K562 (cell line): ENCODE results near the gene TCF19. TPM values are rescaled to one million over a fixed set of nuclear protein-coding genes. Genes with fewer than 3 reads are reported as not detected.

Experiments used
- ATAC-seq: fragments of 200-7000 bp; cut with Tn5 transposase; 3 replicates; pipeline ENCODE4 v1.9.1; 2020; ENCODE audit warnings: moderate library complexity
- BruUV-seq: library from RNA; stranded (reverse); fragments of 400-500 nt; replicated peaks from 2 replicates; lab custom pipeline; 2021; lab: Mats Ljungman, UMichigan
- CTCF ChIA-PET: fragments of 300-600 bp; formaldehyde crosslinking; extraction: SDS; loops from one replicate; lab custom pipeline; 2021; ENCODE audit warnings: low intra/inter-chr PET ratio; lab: Yijun Ruan, JAX
- POLR2A ChIA-PET: fragments of 300-600, 350-650 bp; sonication (Branson Sonifier 250); formaldehyde crosslinking; extraction: SDS; loops from one replicate; lab custom pipeline; 2021; ENCODE audit warnings: antibody characterized with exemption, inconsistent platforms; lab: Yijun Ruan, JAX
- DNase-seq, 4 experiments: peaks; one replicate each; pipeline versions ENCODE4 v3.0.0 to v3.0.0-alpha.2; 2011 to 2018; ENCODE audit warnings: low spot score in 3 of 4, mixed read lengths in 3 of 4; ENCODE audit errors: extremely low read depth in 1 of 4
- FAIRE-seq: peaks from 2 replicates; lab custom pipeline; 2011; peaks lifted over from hg19 to GRCh38; lab: Jason Lieb, UNC
- H2AFZ ChIP-seq: 2 replicates; pipeline ENCODE4 v1.6.0; 2011; ENCODE audit warnings: low read depth, low read length, control low read depth, inconsistent platforms
- H3K27ac ChIP-seq: fragments of 200-600 bp; 3 replicates; pipeline ENCODE4 v1.8.0; 2011; ENCODE audit warnings: low read depth, mild to moderate bottlenecking, control low read depth, inconsistent platforms, low read length, moderate library complexity, mixed read lengths; ENCODE audit errors: extremely low read depth
- H3K27me3 ChIP-seq, 2 experiments: fragments of 300-600 bp in 1 of 2; 2 replicates in 1 of 2; 3 replicates in 1 of 2; pipeline versions ENCODE4 v1.6.0 to v1.8.0; 2011; ENCODE audit warnings: inconsistent platforms in 2 of 2, low read length in 2 of 2, mild to moderate bottlenecking in 1 of 2, mixed read lengths in 1 of 2, moderate library complexity in 1 of 2; ENCODE audit not compliant: control insufficient read depth in 2 of 2, insufficient read depth in 2 of 2
- H3K36me3 ChIP-seq: fragments of 300-600 bp; 3 replicates; pipeline ENCODE4 v1.8.0; 2011; ENCODE audit warnings: mild to moderate bottlenecking, low read length, inconsistent platforms; ENCODE audit not compliant: control insufficient read depth, insufficient read depth
- H3K4me1 ChIP-seq, 2 experiments: fragments of 200-600 bp in 1 of 2; replicated peaks in 1 of 2; 2 replicates in 1 of 2; 3 replicates in 1 of 2; pipeline versions ENCODE4 v1.5.1 to v1.8.0; 2011; ENCODE audit warnings: inconsistent platforms in 2 of 2, low read length in 2 of 2, mild to moderate bottlenecking in 1 of 2, mixed read lengths in 1 of 2, moderate library complexity in 1 of 2; ENCODE audit not compliant: control insufficient read depth in 2 of 2, insufficient read depth in 2 of 2
- H3K4me2 ChIP-seq: 2 replicates; pipeline ENCODE4 v1.6.1; 2011; ENCODE audit warnings: low read length, control low read depth, inconsistent platforms, mixed read lengths; ENCODE audit not compliant: insufficient read depth
- H3K4me3 ChIP-seq: fragments of 200-600 bp; sonication (generic), shearing (Covaris generic); 2 replicates; pipeline ENCODE4 v1.5.1; 2016; ENCODE audit warnings: control low read depth, inconsistent platforms
- H3K79me2 ChIP-seq: fragments of 200-600 bp; 3 replicates; pipeline ENCODE4 v1.8.0; 2011; ENCODE audit warnings: low read length, inconsistent platforms; ENCODE audit not compliant: control insufficient read depth, insufficient read depth
- H3K9ac ChIP-seq, 2 experiments: 2 replicates each; pipeline versions ENCODE4 v1.6.0 to v1.6.1; 2011; ENCODE audit warnings: low read depth in 2 of 2, low read length in 2 of 2, control low read depth in 1 of 2, inconsistent platforms in 1 of 2, mild to moderate bottlenecking in 1 of 2, mixed read lengths in 1 of 2; ENCODE audit not compliant: insufficient read depth in 1 of 2
- H3K9me1 ChIP-seq: one replicate; pipeline ENCODE4 v1.6.0; 2011; ENCODE audit warnings: inconsistent platforms, mild to moderate bottlenecking, low read length, moderate library complexity; ENCODE audit not compliant: control insufficient read depth, insufficient read depth
- H3K9me3 ChIP-seq: replicated peaks from 2 replicates; pipeline ENCODE4 v1.5.1; 2011; ENCODE audit warnings: low read depth, low read length, inconsistent platforms; ENCODE audit not compliant: control insufficient read depth, insufficient read depth
- H4K20me1 ChIP-seq: replicated peaks from 2 replicates; pipeline ENCODE4 v1.6.1; 2011; ENCODE audit warnings: low read length, inconsistent platforms, mixed read lengths; ENCODE audit not compliant: control insufficient read depth, insufficient read depth
- HDAC8 ChIP-seq: fragments of 450-650 bp; IDR thresholded peaks from 2 replicates; pipeline ENCODE4 v1.6.1; 2016; ENCODE audit warnings: mild to moderate bottlenecking, missing genetic modification characterization, moderate library complexity, missing compliant biosample characterization
- ILF3 ChIP-seq: fragments of 450-650 bp; IDR thresholded peaks from 2 replicates; pipeline ENCODE4 v1.6.1; 2018; ENCODE audit warnings: antibody characterized with exemption, mild to moderate bottlenecking, moderate library complexity, borderline replicate concordance
- L3MBTL2 ChIP-seq: fragments of 450-650 bp; IDR thresholded peaks from 2 replicates; pipeline ENCODE4 v1.6.1; 2016; ENCODE audit warnings: mild to moderate bottlenecking, moderate library complexity
- MAFG ChIP-seq: fragments of 450-650 bp; conservative IDR thresholded peaks from 2 replicates; pipeline ENCODE4 v1.6.1; 2016; ENCODE audit warnings: missing genetic modification characterization, missing compliant biosample characterization
- POLR2A ChIP-seq: fragments of 450-650 bp; conservative IDR thresholded peaks from 2 replicates; pipeline ENCODE4 v1.6.1; 2016
- POU5F1 ChIP-seq: fragments of 150-350 bp; IDR thresholded peaks from 2 replicates; pipeline ENCODE4 v1.6.1; 2014; ENCODE audit warnings: borderline replicate concordance, low read length, low read depth, mild to moderate bottlenecking; ENCODE audit not compliant: partially characterized antibody
- PRDM10 ChIP-seq: fragments of 450-650 bp; IDR thresholded peaks from 2 replicates; pipeline ENCODE4 v1.6.1; 2018; ENCODE audit not compliant: partially characterized antibody
- PRMT5 ChIP-seq: sonication (generic); formaldehyde crosslinking; IDR thresholded peaks from 2 replicates; pipeline ENCODE4 v1.5.0; 2020; ENCODE audit warnings: missing genetic modification reagents
- RBBP5 ChIP-seq: fragments of 200-600 bp; sonication (generic); IDR thresholded peaks from 2 replicates; pipeline ENCODE4 v1.6.1; 2012; ENCODE audit warnings: borderline replicate concordance, mild to moderate bottlenecking, low read length, control low read depth, inconsistent platforms; ENCODE audit not compliant: insufficient read depth, poor library complexity, severe bottlenecking
- RFX1 ChIP-seq: fragments of 450-650 bp; IDR thresholded peaks from 2 replicates; pipeline ENCODE4 v1.6.1; 2016; ENCODE audit warnings: mild to moderate bottlenecking, moderate library complexity
- ZNF316 ChIP-seq: fragments of 450-650 bp; IDR thresholded peaks from 2 replicates; pipeline ENCODE4 v1.6.1; 2016
- ZZZ3 ChIP-seq: fragments of 450-650 bp; IDR thresholded peaks from 2 replicates; pipeline ENCODE4 v1.6.1; 2016; ENCODE audit warnings: antibody characterized with exemption, mild to moderate bottlenecking, moderate library complexity
- WGBS: fragments of 100-300 bp; shearing (Covaris generic); methylation state at CpG from one replicate; pipeline ENCODE4 v1.1.6; 2016; ENCODE audit warnings: low coverage, mixed read lengths; ENCODE audit not compliant: insufficient coverage; ENCODE audit errors: missing lambda C conversion rate; 5-methylcytosine and 5-hydroxymethylcytosine counted together
- in situ Hi-C: fragments of 300-500 bp; cut with MboI; formaldehyde crosslinking; loops from 4 replicates; pipeline ENCODE4 v1.15.0; 2018; ENCODE audit warnings: inconsistent platforms, mixed read lengths
- intact Hi-C: fragments of 100-400 bp; cut with micrococcal nuclease; formaldehyde crosslinking; loops from 2 replicates; pipeline ENCODE4 v1.14.2; 2022
- polyA plus RNA-seq, 8 experiments: library from polyadenylated mRNA; depleted of rRNA in 4 of 8; stranded (reverse) in 5 of 8; unstranded in 3 of 8; fragments of >200 nt; fragmentation: Nextera tagmentation in 2 of 8; fragmentation: Illumina TruSeq in 1 of 8; extraction: Ambion mirVana in 2 of 8; extraction: Trizol in 1 of 8; gene quantifications; 2 replicates each; pipeline versions ENCODE4 v1.2.1 to v1.2.3, GENCODE V29; 2011 to 2014; ENCODE audit warnings: inconsistent platforms in 1 of 8, missing spikeins in 1 of 8
- total RNA-seq, 7 experiments: library from RNA; depleted of rRNA in 6 of 7; stranded (reverse); fragments of >200 nt in 6 of 7; fragmentation: Illumina TruSeq in 2 of 7; extraction: Trizol in 2 of 7; gene quantifications; 2 replicates each; pipeline versions ENCODE4 v1.2.1 to v1.2.3, GENCODE V29; 2011 to 2021; ENCODE audit warnings: low replicate concordance in 1 of 7

The TCF19 gene
- total and polyA plus RNA-seq, 9 of the 15 experiments (the other 6 are each of a cell fraction or from before 2014, with no cell fraction given): 4.2 to 42.5 (median 25.7) TPM

- TF ChIP-seq PRDM10 (no peak), L3MBTL2 (peak; percentile 70), RBBP5 (no peak), POLR2A (peak; percentile 47; the same call in 1 of the 2 replicates)
Observed at GRCh38 chr6:31203345-31203979, 45.1 kb downstream of the TCF19 start (continued).

- no peaks in the 10 kb centered on the region; a peak in 2 of 5 replicates for H3K27me3 ChIP-seq
- in situ Hi-C loops: no loop called here
- H2AFZ ChIP-seq: no peak overlapping the region
- peaks cover 4% of the 10 kb centered on the region; the same call in 1 of the 3 replicates for H3K36me3 ChIP-seq
- H3K4me2 ChIP-seq: no peak overlapping the region
- H3K79me2 ChIP-seq: peaks cover 7% of the 10 kb centered on the region; the same call in 2 of the 3 replicates
- H3K9me3 ChIP-seq: no peaks in the 10 kb centered on the region
- ATAC-seq (peak; percentile 3; the same call in 1 of the 3 replicates), FAIRE-seq (no peak), DNase-seq (no peak)
- H3K9me1 ChIP-seq: no peaks in the 10 kb centered on the region
- no peaks in the 10 kb centered on the region for H4K20me1 ChIP-seq
- no TSS peak for BruUV-seq
- WGBS: 64% methylated on average over 4 of the region's 4 CpGs
- intact Hi-C loops: loop anchor here (10.0 kb wide), 1 partner anchor 50 kb away; no protein-coding TSS in a partner anchor
- no peak overlapping the region for H3K4me3 ChIP-seq
- no peak overlapping the region for H3K9ac ChIP-seq
- peaks cover 8 to 18% of the 10 kb centered on the region in 2 experiments; a peak in 4 of 5 replicates for H3K4me1 ChIP-seq
- ChIA-PET CTCF (no interaction called here), POLR2A (interaction anchor here (0.9 kb wide), 1 partner anchor 68 kb away, joined by 3 read pairs; no protein-coding TSS in a partner anchor)
- no peak overlapping the region for H3K27ac ChIP-seq
- TF ChIP-seq POLR2A: 0 out of 2 replicates have a peak, but pooled peaks have one; percentile 25
- peak; percentile 35; the same call in 1 of the 2 replicates for TF ChIP-seq RFX1
- TF ChIP-seq ILF3: no peak
- TF ChIP-seq ZZZ3: no peak
- 0 out of 2 replicates have a peak, but pooled peaks have one; percentile 14 for TF ChIP-seq ZNF316
- peak; percentile 46; the same call in 1 of the 2 replicates for TF ChIP-seq MAFG (tag)
- TF ChIP-seq POU5F1: no peak
- TF ChIP-seq HDAC8 (tag): no peak
- TF ChIP-seq PRMT5: 0 out of 2 replicates have a peak, but pooled peaks have one; percentile 38
Observed at GRCh38 chr6:31204751-31205145, 46.4 kb downstream of the TCF19 start.
